ENCODE results near the gene SP140. TPM values are rescaled to one million over a fixed set of nuclear protein-coding genes. Genes with fewer than 3 reads are reported as not detected.

SP140 gene
- total RNA-seq, result 1.2 and 1.7 TPM in 2 replicates

GRCh38 chr2:230225486-230225885 lies at the start of gene SP140:
Gene SP140, plus strand, starts transcription at chr2:230225736. Its CDS starts 109 bp downstream, at chr2:230225845.

DNA sequence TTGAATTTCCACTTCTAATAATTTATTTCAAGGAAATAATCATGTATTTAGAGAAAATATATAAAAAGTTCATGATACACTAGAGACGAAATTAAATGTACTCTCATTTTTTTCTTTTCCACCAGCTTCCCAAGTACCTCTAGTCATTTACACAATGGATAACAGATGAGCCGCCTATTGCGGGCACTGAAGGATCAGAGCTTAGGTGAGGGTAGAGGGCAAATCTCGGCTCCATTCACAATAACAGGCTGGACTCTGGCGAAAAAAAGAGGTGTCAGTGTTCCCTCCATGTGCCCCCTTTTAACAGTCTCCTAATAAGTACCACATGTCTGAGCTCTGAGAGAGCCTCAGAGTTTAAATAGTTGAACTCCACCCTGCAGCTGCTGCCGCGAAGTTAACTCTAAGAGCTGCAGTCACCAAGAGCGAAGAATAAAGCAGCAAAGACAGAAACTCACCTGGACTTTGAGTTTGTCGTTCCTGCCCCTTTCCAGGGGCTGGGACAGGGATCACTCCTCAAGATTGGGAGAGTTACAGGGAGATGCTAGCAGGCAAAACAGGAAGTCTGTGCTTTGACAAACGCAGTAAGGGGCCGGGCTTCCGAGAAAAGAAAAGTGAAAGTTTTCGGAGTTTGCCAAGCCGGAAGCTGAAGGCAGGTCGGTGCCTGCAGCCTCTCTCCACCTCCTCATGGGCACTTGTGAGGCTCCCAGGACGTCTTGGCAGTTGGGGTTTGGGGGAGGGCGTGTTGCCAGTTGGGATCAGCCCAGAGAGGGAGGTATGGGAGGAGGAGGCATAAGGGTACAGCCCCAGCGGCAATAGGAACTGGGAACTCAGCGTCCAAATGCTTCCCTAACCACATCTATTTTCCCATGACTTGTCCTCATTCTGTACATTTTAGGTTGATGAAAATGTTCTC lies 5.9 kb upstream of the SP140 start, which contains the start of gene SP110:
Gene SP110, minus strand, starts transcription at position 566 of the 913 bp plus-strand sequence. CDS start 3,057 bp downstream, outside the sequence.

GRCh38 chr2:230326453-230327417 lies 101.2 kb downstream of the SP140 start, which contains the start of gene SP140L:
Gene SP140L, plus strand, starts transcription at chr2:230327193. Its CDS starts 77 bp downstream, at chr2:230327270.

Other genes starting within 250 kb of the SP140 start
- 3.5 and 5.2 TPM in 2 replicates for gene SLC16A14, start 156.8 kb upstream of the SP140 start, total RNA-seq
- 12.6 and 17.9 TPM in 2 replicates for gene SP110, start 5.8 kb upstream of the SP140 start, total RNA-seq
- 7.2 and 23.4 TPM in 2 replicates for gene SP140L, start 101.5 kb downstream of the SP140 start, total RNA-seq
- gene SP100, start 190.5 kb downstream of the SP140 start, total RNA-seq, result 68.6 and 77.0 TPM in 2 replicates